CD4-positive, alpha-beta T cell (primary cell): ENCODE measurements around the gene MEGF10. TPM values are rescaled to one million over a fixed set of nuclear protein-coding genes. Genes with fewer than 3 reads are reported as not detected.

Source experiments
- ATAC-seq: fragments of 200-7000 bp; cut with Tn5 transposase; one replicate; pipeline ENCODE4 v1.10.0; 2022; ENCODE audit warnings: mild to moderate bottlenecking; ENCODE audit not compliant: poor library complexity
- CTCF ChIA-PET: fragments of 350-600 bp; sonication (Branson Sonifier 250); formaldehyde crosslinking; loops from one replicate; lab custom pipeline; 2021; ENCODE audit warnings: antibody characterized with exemption, inconsistent platforms; lab: Charles Lee
- POLR2A ChIA-PET: fragments of 350-600 bp; sonication (Branson Sonifier 250); formaldehyde crosslinking; loops from one replicate; lab custom pipeline; 2021; ENCODE audit warnings: antibody characterized with exemption, inconsistent platforms; lab: Charles Lee
- DNase-seq, 14 experiments: peaks; one replicate each; pipeline ENCODE4 v3.0.0-alpha.2; 2013 to 2020; ENCODE audit warnings: mixed read lengths in 2 of 14
- H3K27ac ChIP-seq, 2 donors: one replicate each; pipeline versions ENCODE4 v1.5.1 to v1.7.0; 2013; ENCODE audit warnings: low read length in 2 of 2, low read depth in 1 of 2, mild to moderate bottlenecking in 1 of 2
- H3K27me3 ChIP-seq, 2 experiments: 1 replicate in 1 of 2; 2 replicates in 1 of 2; pipeline versions ENCODE4 v1.6.1 to v1.7.0; 2013; ENCODE audit warnings: low read length in 2 of 2, control low read depth in 1 of 2, mild to moderate bottlenecking in 1 of 2, moderate library complexity in 1 of 2; ENCODE audit not compliant: insufficient read depth in 2 of 2, control insufficient read depth in 1 of 2
- H3K36me3 ChIP-seq: one replicate; pipeline ENCODE4 v1.6.1; 2013; ENCODE audit warnings: low read length, control low read depth; ENCODE audit not compliant: insufficient read depth
- H3K4me1 ChIP-seq: one replicate; pipeline ENCODE4 v1.6.1; 2013; ENCODE audit warnings: low read length, control low read depth; ENCODE audit not compliant: insufficient read depth
- H3K4me3 ChIP-seq: one replicate; pipeline ENCODE4 v1.5.1; 2013; ENCODE audit warnings: mild to moderate bottlenecking, low read length, moderate library complexity
- H3K9me3 ChIP-seq, 2 experiments: 1 replicate in 1 of 2; 2 replicates in 1 of 2; pipeline versions ENCODE4 v1.6.1 to v1.7.0; 2013; ENCODE audit warnings: low read length in 2 of 2, mild to moderate bottlenecking in 2 of 2, control low read depth in 1 of 2, moderate library complexity in 1 of 2; ENCODE audit not compliant: control insufficient read depth in 1 of 2, insufficient read depth in 1 of 2
- H3K27ac Mint-ChIP-seq: one replicate; pipeline ENCODE4 v1.8.0; 2020; ENCODE audit warnings: mixed read lengths
- H3K27me3 Mint-ChIP-seq: one replicate; pipeline ENCODE4 v1.8.0; 2021; ENCODE audit warnings: mixed read lengths
- H3K36me3 Mint-ChIP-seq: one replicate; pipeline ENCODE4 v1.8.0; 2021; ENCODE audit warnings: low read depth, mixed read lengths
- H3K4me1 Mint-ChIP-seq: one replicate; pipeline ENCODE4 v1.8.0; 2021; ENCODE audit warnings: low read depth, mixed read lengths
- H3K4me3 Mint-ChIP-seq: one replicate; pipeline ENCODE4 v1.8.0; 2020; ENCODE audit warnings: mild to moderate bottlenecking, mixed read lengths
- H3K9me3 Mint-ChIP-seq: one replicate; pipeline ENCODE4 v1.8.0; 2020; ENCODE audit warnings: mixed read lengths
- intact Hi-C, 2 experiments: fragments of 100-400 bp; cut with DNase I in 1 of 2; cut with micrococcal nuclease in 1 of 2; formaldehyde crosslinking; loops; one replicate each; pipeline versions ENCODE4 v1.15.1 to v1.9.0; 2023 to 2025; cut with DNase I, micrococcal nuclease
- total RNA-seq, 174 experiments: library from RNA in 2 of 174; stranded (reverse) in 2 of 174; gene quantifications; one replicate each; pipeline ENCODE4 v1.2.3 and lab custom pipeline; 2021 to 2026
- TF ChIP-seq, protein P1 (sequence below): fragments of 200-600 bp; IDR thresholded peaks from one replicate; pipeline ENCODE4 v1.8.0; 2022; ENCODE audit warnings: antibody characterized with exemption, mild to moderate bottlenecking

The MEGF10 gene
- total RNA-seq, 2 experiments from 2014 or later: not detected

DNA sequence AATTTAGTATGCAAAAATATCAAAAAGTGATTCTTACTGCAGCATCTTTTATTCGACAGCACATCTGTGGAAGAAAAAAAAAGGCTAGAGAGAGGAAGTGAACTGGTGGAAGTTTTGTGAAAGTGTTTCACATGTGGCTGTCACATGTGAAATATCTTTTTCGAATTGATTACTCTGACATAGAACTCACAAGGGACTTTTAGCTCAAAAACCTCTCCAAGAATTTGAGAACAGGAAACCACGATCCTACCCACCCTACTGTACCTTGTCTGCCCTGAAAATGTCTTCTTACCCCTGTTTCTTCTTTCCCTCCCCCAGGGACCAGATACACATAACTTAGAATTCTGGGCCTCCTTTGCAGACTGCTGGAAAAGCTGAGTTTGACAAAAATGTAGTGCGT lies 120.4 kb downstream of the MEGF10 start:
- no peaks in the 10 kb centered on the region for H3K36me3 ChIP-seq
- no peaks in the 10 kb centered on the region for H3K27me3 ChIP-seq
- Mint-ChIP-seq H3K4me3 (no peak overlapping the region), H3K36me3 (no peaks in the 10 kb centered on the region), H3K27me3 (no peaks in the 10 kb centered on the region), H3K9me3 (no peaks in the 10 kb centered on the region), H3K27ac (no peak overlapping the region), H3K4me1 (no peaks in the 10 kb centered on the region)
- DNase-seq (no peak), ATAC-seq (no peak)
- CTCF ChIA-PET: no interaction called here
- TF ChIP-seq, protein P1, sequence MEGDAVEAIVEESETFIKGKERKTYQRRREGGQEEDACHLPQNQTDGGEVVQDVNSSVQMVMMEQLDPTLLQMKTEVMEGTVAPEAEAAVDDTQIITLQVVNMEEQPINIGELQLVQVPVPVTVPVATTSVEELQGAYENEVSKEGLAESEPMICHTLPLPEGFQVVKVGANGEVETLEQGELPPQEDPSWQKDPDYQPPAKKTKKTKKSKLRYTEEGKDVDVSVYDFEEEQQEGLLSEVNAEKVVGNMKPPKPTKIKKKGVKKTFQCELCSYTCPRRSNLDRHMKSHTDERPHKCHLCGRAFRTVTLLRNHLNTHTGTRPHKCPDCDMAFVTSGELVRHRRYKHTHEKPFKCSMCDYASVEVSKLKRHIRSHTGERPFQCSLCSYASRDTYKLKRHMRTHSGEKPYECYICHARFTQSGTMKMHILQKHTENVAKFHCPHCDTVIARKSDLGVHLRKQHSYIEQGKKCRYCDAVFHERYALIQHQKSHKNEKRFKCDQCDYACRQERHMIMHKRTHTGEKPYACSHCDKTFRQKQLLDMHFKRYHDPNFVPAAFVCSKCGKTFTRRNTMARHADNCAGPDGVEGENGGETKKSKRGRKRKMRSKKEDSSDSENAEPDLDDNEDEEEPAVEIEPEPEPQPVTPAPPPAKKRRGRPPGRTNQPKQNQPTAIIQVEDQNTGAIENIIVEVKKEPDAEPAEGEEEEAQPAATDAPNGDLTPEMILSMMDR: no peak
- no peaks in the 10 kb centered on the region for H3K9me3 ChIP-seq
- intact Hi-C loops: no loop called here
- H3K4me3 ChIP-seq: no peak overlapping the region
- POLR2A ChIA-PET: interaction anchor here (0.6 kb wide), 1 partner anchor 1749 kb away, joined by 4 read pairs; no protein-coding TSS in a partner anchor
- H3K4me1 ChIP-seq: no peaks in the 10 kb centered on the region
- H3K27ac ChIP-seq: no peak overlapping the region

DNA sequence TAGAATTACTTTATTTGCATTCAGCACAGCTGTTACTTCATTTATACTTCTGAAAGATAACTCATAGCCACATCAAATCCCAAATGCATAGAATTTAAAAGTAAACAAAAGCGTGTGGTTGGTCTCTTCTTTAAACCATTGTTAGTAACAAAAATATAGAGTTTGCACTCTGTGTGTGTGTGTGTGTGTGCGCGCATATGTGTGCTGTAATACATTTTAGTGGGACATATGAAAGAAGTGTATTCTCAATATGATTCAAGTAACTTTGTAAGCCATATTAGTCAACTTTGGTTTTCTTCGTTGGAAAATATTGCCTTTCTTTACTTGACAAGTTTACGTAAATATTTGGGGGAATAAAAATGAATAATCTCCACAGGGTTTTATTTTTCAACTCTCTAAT lies 120.8 kb downstream of the MEGF10 start:
- TF ChIP-seq, protein P1: no peak
- ChIA-PET POLR2A (interaction anchor here (0.6 kb wide), 1 partner anchor 1749 kb away, joined by 4 read pairs; no protein-coding TSS in a partner anchor), CTCF (no interaction called here)
- no peak for ATAC-seq
- H3K9me3 Mint-ChIP-seq: no peaks in the 10 kb centered on the region
- no peaks in the 10 kb centered on the region for H3K9me3 ChIP-seq
- no peak overlapping the region for H3K27ac Mint-ChIP-seq
- H3K36me3 ChIP-seq: no peaks in the 10 kb centered on the region
- H3K27me3 ChIP-seq: no peaks in the 10 kb centered on the region
- H3K4me3 ChIP-seq: no peak overlapping the region
- no peak overlapping the region for H3K27ac ChIP-seq
- H3K4me3 Mint-ChIP-seq: no peak overlapping the region
- intact Hi-C loops: no loop called here
- DNase-seq: no peak
- H3K4me1 ChIP-seq: no peaks in the 10 kb centered on the region
- no peaks in the 10 kb centered on the region for H3K4me1 Mint-ChIP-seq
- no peaks in the 10 kb centered on the region for H3K27me3 Mint-ChIP-seq
- H3K36me3 Mint-ChIP-seq: no peaks in the 10 kb centered on the region

- intact Hi-C loops: no loop called here
- Mint-ChIP-seq H3K27me3 (no peaks in the 10 kb centered on the region), H3K27ac (no peak overlapping the region), H3K4me3 (no peak overlapping the region), H3K9me3 (no peaks in the 10 kb centered on the region), H3K4me1 (no peaks in the 10 kb centered on the region), H3K36me3 (no peaks in the 10 kb centered on the region)
- H3K27ac ChIP-seq: no peak overlapping the region
- CTCF ChIA-PET: no interaction called here
- H3K27me3 ChIP-seq: no peaks in the 10 kb centered on the region
- H3K9me3 ChIP-seq: no peaks in the 10 kb centered on the region
- no peak overlapping the region for H3K4me3 ChIP-seq
- POLR2A ChIA-PET: no interaction called here
- no peaks in the 10 kb centered on the region for H3K4me1 ChIP-seq
- TF ChIP-seq, protein P1: no peak
- no peak for DNase-seq
- no peaks in the 10 kb centered on the region for H3K36me3 ChIP-seq
- ATAC-seq: no peak
Observed at GRCh38 chr5:127412698-127413097, 122.1 kb downstream of the MEGF10 start.
